Lower leg skin (tissue), 3 donors: Measurements from ENCODE around the gene PPP1R13B.

Experiments used
- CTCF ChIP-seq, 3 donors: fragments of 450-650 bp; IDR thresholded peaks; one replicate each; pipeline ENCODE4 v1.5.1; 2016; ENCODE audit warnings: antibody characterized with exemption in 3 of 3, mild to moderate bottlenecking in 3 of 3, moderate library complexity in 2 of 3
- POLR2A ChIP-seq, 2 donors: fragments of 450-650 bp; IDR thresholded peaks; one replicate each; pipeline ENCODE4 v1.6.1; 2016 to 2017; ENCODE audit warnings: antibody characterized with exemption in 2 of 2, mild to moderate bottlenecking in 1 of 2, moderate library complexity in 1 of 2

- TF ChIP-seq CTCF (IDR thresholded peaks at IDR 0.05) (no peak), POLR2A (IDR thresholded peaks at IDR 0.05) (no peak)
These were observed 114.3 kb downstream of the PPP1R13B start for GRCh38 chr14:103732868-103733620.
